GM18499 (cell line): ENCODE measurements around the gene IRF2.

ENCODE experiments used
- ATAC-seq: cut with Tn5 transposase; IDR thresholded peaks from one replicate; pipeline ENCODE4 v1.9.1; 2021; ENCODE audit warnings: moderate number of reproducible peaks; ENCODE audit not compliant: insufficient read depth, unreplicated experiment

IRF2 gene

DNA sequence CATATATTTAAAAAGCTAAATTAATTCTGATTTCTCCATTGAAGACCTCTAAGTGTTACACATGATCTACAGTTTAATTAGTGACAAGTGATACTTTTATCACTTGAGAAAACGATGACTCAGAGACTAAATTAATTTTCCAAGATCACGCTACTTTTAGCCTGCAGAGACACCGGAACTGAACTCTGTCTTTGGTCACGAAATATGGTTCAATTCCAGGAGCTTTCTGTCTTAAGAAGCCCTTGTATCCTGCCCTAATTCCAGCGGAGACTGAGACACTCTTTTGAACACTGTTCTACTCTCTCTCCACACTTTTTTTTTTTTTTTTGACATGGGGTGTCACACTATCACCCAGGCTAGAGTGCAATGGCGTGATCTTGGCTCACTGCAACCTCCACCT lies 63.6 kb downstream of the IRF2 start:
- ATAC-seq: no peak

DNA sequence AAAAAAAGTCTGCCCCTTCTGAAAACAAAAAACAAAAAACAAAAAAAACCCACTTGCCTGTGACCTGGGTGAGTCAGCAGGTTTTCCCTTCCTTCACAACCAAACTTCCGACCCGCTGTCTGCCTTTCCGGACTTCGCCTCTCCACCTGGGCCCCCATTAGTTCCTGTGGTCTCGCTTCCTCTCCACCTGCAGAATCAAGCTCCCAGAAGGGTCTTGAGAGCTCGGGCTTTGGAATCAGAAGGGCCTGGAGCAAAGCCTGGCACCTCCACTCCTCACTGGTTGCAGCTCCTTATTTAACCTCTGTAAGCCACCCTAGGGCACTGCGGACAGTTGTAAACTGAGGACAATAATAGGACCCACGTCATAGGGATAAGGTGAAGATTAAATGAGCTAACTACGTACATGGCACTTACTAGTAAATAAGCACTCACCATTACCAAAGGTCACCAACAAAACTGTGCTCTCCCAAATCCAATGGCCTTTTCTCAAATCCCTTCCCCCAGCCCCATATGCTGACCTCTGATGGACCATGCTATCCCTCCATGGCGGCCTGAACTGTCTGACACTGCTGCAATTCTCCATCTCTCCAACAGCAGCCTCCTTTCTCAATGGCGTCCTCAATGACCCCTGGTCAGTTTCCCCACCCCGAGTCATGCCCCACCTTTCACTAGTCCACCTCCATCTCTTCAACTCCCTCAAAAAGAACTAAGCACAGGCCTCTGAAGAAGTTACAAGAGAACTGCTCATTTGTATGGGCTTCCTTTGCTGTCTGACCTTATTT lies 64.2 kb downstream of the IRF2 start:
- no peak for ATAC-seq

DNA sequence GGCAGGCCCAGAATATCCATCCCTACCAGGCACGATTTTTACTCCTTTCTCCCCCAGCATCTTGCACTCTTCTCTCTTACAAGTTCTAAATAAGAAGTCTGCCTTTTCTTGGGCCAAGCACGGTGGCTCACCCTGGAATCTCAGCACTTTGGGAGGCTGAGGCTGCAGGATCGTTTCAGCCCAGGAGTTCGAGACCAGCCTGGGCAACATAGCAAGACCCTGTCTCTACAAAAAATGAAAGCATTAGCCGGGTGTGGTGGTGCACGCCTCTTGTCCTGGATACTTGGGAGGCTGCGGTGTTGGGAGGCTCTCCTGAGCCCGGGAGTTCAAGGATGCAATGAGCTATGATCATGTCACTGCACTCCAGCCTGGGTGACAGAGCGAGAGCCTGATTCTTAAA lies 64.8 kb downstream of the IRF2 start:
- ATAC-seq: no peak

DNA sequence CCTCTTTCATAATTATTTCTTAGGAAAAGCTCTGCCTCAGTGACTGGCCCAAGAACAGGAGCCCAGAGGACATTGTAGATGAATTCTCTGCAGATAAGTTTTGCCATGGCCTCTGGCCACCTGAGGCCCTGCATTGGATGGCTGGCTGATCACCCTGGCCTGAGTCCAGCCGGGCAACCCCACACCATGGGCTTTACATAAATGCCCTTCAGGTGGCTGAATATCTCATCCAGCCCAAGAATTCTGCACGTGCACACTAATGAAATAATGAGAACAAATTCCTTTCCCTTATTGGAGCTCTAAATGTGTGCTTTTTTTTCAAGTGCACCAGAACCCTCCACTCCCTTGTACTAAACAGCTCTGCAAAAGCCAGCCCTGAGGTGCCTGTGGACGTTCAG lies 65.7 kb downstream of the IRF2 start:
- no peak for ATAC-seq

DNA sequence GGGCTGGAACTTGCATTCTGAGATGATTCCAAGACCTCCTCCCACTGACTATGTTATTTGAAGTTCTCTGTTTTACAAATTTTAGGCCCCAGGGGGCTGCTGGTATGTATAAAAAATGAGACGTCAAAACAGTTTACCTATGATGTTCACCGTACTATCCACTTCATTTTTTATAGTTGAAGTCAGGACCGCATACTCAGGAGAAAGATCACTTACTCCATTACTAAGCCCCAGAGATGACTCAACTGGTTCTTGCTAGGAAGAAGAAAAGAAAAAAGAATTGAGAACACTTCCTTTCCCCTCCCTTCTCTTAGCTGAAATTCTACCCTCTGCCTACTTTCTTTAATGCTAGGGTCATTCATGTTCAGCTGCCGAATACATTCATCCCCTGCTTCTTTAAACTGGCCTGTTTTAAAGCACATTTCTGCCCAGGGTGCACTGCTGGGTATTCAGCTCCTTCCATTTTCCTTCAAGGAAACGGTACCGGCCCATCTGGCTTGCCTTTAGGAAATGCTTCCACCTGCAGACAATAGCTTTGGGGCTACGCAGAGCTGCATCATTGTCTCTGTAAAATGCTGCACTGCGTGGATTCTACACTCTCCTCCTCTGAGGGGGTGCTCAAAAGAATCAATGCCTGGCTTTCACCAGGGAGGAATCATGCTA lies 66.2 kb downstream of the IRF2 start:
- ATAC-seq: no peak

DNA sequence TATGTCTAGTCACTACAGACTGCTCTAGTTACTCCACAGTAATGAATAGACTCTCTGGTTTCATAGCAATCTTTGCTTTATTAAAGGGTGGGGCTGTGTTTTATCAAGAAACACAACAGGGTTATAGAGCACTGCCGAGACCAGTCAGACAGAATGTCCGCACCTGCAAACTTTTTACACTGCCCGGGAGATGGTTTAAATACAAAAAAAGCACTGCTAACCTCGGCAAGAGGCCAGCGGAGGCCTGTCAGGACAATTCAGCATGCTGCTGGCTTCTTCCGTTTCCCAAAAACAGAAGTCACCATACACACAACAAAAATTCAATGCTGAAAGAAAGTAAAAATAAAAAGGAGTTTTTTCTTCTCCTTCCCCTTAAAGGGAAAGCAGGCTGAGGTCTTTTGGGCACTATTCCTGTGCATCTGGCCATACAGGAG lies 67.4 kb downstream of the IRF2 start:
- no peak for ATAC-seq

DNA sequence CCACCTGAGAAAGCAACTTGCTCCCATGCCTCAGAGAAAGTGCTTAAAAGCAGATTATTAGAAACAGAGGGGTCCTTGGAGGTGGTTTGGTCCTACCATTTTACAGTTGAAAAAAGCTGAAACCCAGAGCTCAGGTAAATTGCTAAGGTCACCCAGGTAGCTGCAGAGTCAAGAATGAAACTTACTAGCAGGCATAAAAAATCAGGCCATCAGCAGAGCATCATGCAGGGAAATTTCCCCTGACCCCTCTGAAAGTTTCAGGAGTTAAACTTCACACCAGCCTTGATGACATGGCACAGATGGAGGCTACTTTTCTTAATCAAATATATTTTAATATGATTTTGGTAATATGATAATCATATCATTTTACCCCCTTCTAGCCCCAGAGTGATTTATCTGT lies 70.3 kb downstream of the IRF2 start:
- ATAC-seq: no peak

DNA sequence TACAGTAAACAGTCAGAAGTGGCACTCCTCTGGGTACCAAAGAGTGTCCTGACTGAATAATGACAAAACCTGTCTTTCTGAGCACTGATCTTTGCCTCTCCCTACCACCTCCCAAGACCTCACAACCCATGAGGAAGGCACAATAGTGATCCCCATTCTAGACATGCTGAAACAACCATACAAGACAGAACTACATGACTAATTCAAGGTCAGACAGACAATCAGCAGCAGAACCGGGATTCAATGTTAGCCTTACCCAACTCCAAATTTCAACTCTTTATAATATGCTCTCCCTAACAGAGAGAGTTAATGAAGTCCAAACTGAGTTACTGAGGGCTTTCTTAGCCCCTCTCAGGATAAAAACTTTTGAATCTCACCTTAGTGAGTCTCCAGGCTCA lies 71.0 kb downstream of the IRF2 start:
- ATAC-seq: no peak

DNA sequence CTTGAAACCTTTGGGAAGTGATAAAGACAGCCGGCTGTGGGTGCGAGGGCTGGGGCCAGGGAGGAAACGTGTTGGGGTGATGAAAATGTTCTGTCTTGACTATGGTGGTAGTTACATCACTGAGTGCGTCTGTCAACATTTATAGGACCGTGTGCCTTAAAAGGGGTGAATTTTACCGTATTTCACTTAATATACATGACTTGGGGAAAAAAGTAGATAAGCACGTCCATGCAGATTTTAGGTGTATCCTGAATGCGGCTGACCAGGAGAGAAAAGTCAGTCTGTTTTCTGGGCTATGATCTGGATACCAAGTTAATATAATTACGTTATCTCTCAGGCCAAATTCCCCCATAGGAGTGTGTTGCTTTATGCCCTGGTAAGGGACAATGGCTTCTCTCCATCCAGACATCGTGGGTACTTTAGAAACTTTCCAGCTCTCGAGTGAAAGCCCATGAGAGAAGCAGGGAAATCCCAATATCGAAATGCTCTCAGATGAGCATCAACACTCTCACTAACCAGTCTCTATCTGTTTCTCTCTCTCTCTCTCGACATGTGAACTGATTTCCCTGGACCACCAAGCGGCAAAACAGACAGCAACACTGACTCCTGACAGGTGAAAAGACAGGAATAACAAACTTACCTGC lies 71.5 kb downstream of the IRF2 start:
- ATAC-seq: no peak

DNA sequence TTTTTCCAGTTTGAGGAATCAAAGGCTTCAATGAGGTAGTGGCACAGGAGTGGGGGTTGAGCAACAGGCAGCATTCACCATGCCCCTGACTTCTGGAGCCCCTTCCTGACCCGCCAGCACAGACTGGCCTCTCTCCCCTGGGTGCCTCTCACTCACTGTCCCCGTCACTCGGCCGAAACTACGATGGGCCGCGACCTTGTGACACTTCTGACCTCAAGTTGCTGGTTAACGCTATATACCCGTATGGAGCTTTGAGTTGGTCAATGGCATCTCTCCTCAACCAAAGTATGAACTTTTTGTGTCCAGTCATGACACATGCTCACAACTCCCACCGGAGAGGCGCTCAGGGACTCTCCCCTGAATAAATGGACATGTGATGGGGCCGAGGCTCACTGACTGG lies 72.1 kb downstream of the IRF2 start:
- ATAC-seq: no peak

DNA sequence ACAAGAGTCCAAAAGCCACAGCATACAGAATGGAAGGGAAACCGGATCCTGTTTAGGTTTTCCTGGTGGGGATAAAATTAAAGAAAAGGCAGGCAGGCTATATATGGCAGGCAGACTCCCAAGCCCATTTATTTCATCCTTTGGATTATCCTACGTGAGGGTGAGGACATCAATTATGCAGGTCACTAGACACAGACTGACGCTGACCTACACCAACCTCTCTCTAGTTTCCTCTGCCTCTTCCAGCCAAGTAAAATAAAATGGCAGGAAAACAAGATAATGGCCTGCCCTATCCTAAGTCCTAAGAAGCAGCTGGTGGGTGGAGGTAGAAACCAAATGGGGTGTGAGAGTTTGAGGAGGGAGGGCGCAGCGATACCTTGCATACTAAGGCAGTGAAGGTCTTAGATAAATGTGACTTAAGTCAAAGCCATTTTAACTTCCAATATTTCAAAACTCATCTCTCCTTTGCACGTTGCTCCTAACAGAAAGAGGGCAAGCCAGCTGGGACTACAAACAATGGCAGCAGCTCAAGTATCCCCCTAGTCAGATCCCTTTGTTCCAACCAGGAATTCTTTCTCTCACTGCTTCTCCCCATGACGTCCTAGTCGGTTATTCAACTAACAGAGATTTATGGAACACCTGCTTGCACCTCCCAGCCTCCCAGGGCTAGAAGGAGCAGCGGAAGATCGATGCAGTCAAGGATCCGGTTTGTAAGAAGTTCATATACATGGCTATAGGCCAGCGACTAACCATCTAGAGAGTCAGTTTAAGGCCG lies 72.8 kb downstream of the IRF2 start:
- no peak for ATAC-seq

DNA sequence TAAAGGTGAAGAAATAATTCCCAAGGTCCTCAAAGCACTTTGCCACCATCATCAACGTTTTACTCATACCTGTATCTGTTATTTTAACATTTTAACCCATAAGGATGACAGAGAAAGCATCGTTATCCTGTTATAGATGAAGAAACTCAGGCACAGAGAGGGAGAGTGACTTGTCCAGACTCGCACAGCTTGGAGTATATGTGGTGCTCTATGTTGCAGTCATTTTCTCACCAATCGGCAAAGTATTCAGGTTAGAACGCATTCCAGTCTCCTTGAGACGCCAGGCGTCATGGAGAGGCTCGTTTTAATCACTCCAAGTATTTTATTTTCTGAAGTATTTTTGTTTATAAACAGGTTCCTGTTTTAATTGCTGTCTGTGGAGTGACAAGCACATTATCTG lies 73.5 kb downstream of the IRF2 start:
- no peak for ATAC-seq

DNA sequence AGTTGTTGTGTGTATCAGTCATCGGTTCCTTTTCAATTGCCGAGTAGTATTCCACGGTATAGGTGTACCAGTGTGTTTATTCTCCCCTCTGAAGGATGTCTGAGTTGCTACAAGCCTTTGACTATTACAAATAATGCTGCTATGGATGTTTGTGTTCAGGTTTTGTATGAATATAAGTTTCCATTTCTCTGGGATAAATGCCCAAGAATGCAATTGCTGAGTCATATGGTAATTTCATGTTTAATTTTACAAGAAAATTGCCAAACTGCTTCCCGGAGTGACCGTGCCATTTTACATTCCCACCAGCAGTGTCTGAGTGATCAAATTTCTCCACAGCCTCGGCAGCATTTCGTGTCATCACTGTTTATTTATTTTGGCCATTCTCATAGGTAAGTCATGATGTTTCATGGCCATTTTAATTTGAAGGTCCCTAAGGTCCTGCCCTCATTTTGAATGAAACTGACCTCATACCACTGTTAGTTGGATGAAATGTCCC lies 73.9 kb downstream of the IRF2 start:
- ATAC-seq: no peak

DNA sequence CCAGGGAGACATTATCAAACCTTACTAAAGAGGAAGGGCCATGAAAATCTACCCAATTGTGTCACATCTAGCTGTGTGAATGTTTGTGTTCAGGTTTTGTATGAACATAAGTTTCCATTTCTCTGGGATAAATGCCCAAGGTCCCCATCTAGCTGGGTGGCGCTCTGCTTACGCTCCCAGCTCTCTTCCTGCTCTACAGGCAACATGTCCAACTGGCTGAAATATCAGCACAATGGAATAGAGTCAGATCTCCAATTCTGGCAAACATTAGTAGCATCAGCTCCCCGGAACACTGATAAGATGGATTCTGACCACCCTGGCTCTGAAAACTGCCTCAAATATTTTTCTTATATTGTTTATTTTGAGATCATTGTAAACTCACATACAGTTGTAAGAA lies 74.8 kb downstream of the IRF2 start:
- ATAC-seq: no peak

DNA sequence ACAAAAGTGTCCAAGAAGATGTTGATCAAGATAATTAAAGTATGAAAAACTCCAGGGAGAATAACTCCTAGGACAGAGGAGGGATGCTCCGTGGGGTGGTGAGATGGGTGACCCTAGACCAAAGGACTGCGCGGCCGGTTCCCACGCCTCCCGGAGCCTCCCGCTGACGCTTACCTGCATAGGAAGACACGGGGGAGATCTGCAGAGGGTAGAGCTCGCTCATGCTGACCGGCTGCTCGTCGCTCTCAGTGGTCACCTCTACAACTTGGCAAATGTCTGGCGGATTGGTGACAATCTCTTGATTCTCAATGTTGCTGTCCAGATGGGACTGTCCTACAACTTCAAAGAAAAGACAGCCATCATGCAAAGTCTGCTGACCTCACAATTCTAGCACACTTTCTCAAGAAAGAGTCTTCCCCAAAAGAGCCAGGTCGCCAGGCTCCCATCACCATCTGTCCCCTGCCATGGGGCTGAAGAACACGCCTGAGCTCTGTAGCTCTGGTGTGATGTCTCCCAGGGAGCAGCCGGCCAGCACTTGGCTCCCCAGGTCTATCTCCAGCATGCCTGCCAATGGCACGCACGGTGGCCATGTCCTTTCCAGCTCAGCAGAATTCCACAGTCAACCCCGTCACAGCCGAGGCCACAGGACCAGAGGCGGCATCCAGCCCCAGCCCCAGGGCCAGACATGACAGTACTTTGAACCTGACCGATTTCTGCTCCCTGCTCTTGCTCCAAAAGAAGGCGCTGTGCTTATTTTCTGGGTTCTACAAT lies 75.4 kb downstream of the IRF2 start:
- no peak for ATAC-seq

DNA sequence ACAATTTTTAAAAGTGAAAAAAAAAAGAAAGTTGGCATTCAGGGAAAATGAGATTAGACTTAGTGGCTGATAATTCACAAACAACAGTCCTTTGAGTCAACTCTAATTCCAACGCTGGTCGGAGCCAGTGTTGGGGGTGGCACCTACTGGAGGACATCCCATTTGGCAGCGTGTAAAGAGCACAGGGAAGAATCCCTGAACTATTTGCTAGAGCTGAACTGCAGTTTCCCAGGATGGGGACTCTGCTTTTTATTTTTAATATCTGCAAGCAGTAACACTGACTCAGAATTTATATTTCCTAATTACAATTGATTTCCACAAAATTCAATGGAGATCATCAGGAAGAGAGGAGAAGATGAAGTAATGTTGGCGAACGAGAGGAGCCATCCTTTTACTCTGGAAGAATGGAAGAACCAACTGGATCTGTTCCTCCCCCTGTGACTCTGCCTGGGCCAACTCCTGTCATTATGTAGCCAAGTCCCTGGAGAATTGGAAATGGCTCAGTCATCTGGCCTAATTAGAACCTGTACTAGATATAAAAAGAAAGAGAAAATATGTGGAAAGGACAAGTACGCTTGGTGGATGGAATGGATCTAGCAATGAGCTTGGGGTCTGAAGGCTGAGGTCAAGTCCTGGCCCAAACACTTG lies 76.7 kb downstream of the IRF2 start:
- ATAC-seq: no peak

DNA sequence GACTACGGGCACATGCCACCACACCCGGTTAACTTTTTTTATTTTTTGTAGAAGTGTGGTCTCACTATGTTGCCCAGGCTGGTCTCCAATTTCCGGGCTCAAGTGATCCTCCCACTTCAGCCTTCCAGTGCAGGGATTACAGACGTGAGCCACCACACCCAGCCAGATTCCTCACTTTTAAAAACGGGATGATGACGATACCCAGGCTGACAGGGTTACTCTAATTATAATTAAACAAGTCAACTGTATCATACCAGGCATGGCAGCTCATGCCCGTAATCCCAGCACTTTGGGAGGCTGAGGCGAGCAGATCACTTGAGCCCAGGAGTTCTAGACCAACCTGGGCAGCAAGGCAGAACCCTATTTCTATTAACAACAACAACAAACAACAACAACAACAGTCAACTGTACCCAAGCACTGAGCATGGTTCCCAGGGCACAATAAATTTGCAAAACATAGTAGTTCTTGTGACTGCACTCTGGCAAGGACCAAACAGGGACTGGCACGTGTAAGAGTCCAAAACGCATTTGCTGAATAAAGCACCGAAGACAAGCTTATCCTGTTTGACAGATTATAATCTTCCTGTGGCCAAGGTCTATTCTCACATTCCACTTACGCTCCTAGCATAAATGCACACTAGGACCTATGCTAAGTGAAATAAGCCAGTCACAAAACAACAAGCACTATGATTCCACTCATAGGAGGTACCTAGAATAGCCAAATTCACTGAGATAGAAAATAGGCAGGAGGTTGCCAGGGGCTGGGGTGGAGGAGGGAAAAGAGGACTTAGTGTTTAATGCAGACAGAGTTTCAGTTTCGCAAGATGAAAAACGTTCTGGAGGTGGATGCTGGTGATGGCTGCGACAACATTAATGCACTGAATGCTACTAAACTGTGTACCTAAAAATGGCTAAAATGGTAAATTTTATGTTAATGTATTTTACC lies 77.5 kb downstream of the IRF2 start:
- ATAC-seq: no peak

DNA sequence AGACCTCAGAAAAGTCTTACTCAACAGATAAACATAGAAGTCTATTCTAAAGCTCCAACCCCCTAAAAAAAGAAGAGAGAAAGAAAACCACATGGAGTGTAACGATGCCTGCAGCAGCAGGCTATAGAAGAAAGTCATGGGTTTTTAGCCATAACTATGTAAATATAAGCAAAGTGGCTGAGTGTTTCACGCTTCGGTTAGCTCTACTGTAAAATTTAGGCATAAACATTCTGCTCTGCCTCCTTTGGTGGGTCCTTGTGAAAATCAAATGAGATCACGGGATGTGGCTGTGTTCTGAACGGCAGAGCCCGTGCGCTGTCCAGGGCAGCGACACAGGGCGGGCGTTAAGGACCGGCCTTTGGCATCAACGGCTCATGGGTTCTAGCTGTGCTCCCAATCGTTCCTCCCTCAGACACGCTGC lies 78.4 kb downstream of the IRF2 start:
- ATAC-seq: peak; percentile 77
